Measurements from ENCODE around the gene ELK4. TPM values are rescaled to one million over a fixed set of nuclear protein-coding genes. Genes with fewer than 3 reads are reported as not detected.

ELK4 gene
- total and polyA plus RNA-seq, 2 of the 13 experiments (the other 11 are each of a cell fraction or from before 2014, with no cell fraction given) = 8.3 to 13.1 TPM

GRCh38 chr1:205668951-205669340 lies 37.1 kb upstream of the ELK4 start (continued):
- TF ChIP-seq ESRRA (CRISPR knock-in tag; IDR thresholded peaks at IDR 0.05; ENCODE audit: low read depth) = no peak
- no peak for TF ChIP-seq RBFOX2 (IDR thresholded peaks at IDR 0.05; ENCODE audit: low read depth, low read length)
- no peak for TF ChIP-seq IRF2 (CRISPR knock-in tag; IDR thresholded peaks at IDR 0.05)
- no peak for TF ChIP-seq ZNF75D (CRISPR knock-in tag; IDR thresholded peaks at IDR 0.05; ENCODE audit: borderline replicate concordance)
- peak; percentile 78 for TF ChIP-seq ZFX (CRISPR knock-in tag; IDR thresholded peaks at IDR 0.05; ENCODE audit: low read depth)
- TF ChIP-seq ISL2 (CRISPR knock-in tag; IDR thresholded peaks at IDR 0.05) = no peak
- TF ChIP-seq ZC3H4 (CRISPR knock-in tag; IDR thresholded peaks at IDR 0.05; ENCODE audit: borderline replicate concordance) = no peak
- TF ChIP-seq, protein P1, sequence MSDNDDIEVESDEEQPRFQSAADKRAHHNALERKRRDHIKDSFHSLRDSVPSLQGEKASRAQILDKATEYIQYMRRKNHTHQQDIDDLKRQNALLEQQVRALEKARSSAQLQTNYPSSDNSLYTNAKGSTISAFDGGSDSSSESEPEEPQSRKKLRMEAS (IDR thresholded peaks at IDR 0.05) = peak; percentile 97
- TF ChIP-seq ZC3H13 (CRISPR knock-in tag; IDR thresholded peaks at IDR 0.05) = no peak
- TF ChIP-seq ZNF430 (CRISPR knock-in tag; IDR thresholded peaks at IDR 0.05) = peak; percentile 43; the same call in 1 of the 2 replicates
- peak; percentile 34; the same call in 1 of the 2 replicates for TF ChIP-seq HES4 (CRISPR knock-in tag; IDR thresholded peaks at IDR 0.05; ENCODE audit: borderline replicate concordance)
- peak; percentile 46; the same call in 1 of the 2 replicates for TF ChIP-seq ZNF816 (CRISPR knock-in tag; IDR thresholded peaks at IDR 0.05; ENCODE audit: borderline replicate concordance)
- no peak for TF ChIP-seq SP5 (CRISPR knock-in tag; IDR thresholded peaks at IDR 0.05; ENCODE audit: borderline replicate concordance, low read depth)
- no peak for TF ChIP-seq TOPORS (CRISPR knock-in tag; IDR thresholded peaks at IDR 0.05)
- no peak for TF ChIP-seq SOX5 (CRISPR knock-in tag; IDR thresholded peaks at IDR 0.05; ENCODE audit: borderline replicate concordance)
- TF ChIP-seq BHLHE40 (IDR thresholded peaks at IDR 0.05; ENCODE audit: low read length) = no peak
- TF ChIP-seq, protein P2, sequence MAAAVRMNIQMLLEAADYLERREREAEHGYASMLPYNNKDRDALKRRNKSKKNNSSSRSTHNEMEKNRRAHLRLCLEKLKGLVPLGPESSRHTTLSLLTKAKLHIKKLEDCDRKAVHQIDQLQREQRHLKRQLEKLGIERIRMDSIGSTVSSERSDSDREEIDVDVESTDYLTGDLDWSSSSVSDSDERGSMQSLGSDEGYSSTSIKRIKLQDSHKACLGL (CRISPR knock-in tag; IDR thresholded peaks at IDR 0.05) = 0 out of 2 replicates have a peak, but pooled peaks have one; percentile 35
- TF ChIP-seq NKX3-1 (CRISPR knock-in tag; IDR thresholded peaks at IDR 0.05) = no peak
- no peak for TF ChIP-seq RELA (CRISPR knock-in tag; IDR thresholded peaks at IDR 0.05)
- no peak for TF ChIP-seq ZNF768 (CRISPR knock-in tag; IDR thresholded peaks at IDR 0.05)
- no peak for TF ChIP-seq PAF1 (CRISPR knock-in tag; IDR thresholded peaks at IDR 0.05)
- peak; percentile 47 for TF ChIP-seq STAG1 (CRISPR knock-in tag; IDR thresholded peaks at IDR 0.05)
- no peak for TF ChIP-seq ZNF3 (CRISPR knock-in tag; IDR thresholded peaks at IDR 0.05)
- no peak for TF ChIP-seq ERF (CRISPR knock-in tag; IDR thresholded peaks at IDR 0.05)
- TF ChIP-seq ELF3 (CRISPR knock-in tag; IDR thresholded peaks at IDR 0.05) = no peak
- TF ChIP-seq SMC3 (IDR thresholded peaks at IDR 0.05; ENCODE audit: low read length) = peak; percentile 21; the same call in 1 of the 2 replicates
- no peak for TF ChIP-seq ATAD3A (CRISPR knock-in tag; IDR thresholded peaks at IDR 0.05)
- no peak for TF ChIP-seq CBX5 (CRISPR knock-in tag; IDR thresholded peaks at IDR 0.05; ENCODE audit: borderline replicate concordance)
- TF ChIP-seq ZNF317 (CRISPR knock-in tag; IDR thresholded peaks at IDR 0.05) = no peak
- TF ChIP-seq ZNF546 (CRISPR knock-in tag; conservative IDR thresholded peaks at IDR 0.05) = no peak
- TF ChIP-seq NFE2L2 (IDR thresholded peaks at IDR 0.05; ENCODE audit: low read length) = no peak
- TF ChIP-seq PHF21A (CRISPR knock-in tag; IDR thresholded peaks at IDR 0.05) = 0 out of 2 replicates have a peak, but pooled peaks have one; percentile 31
- TF ChIP-seq TOE1 (CRISPR knock-in tag; IDR thresholded peaks at IDR 0.05) = no peak
- TF ChIP-seq ATF7-NPFF (CRISPR knock-in tag; IDR thresholded peaks at IDR 0.05; ENCODE audit: low read depth) = no peak
- TF ChIP-seq E2F1 (CRISPR knock-in tag; IDR thresholded peaks at IDR 0.05) = no peak
